ENCODE measurements around the gene ASNSD1. TPM values are rescaled to one million over a fixed set of nuclear protein-coding genes. Genes with fewer than 3 reads are reported as not detected.

ASNSD1 gene
- total and polyA plus RNA-seq, 2 experiments from 2014 or later = 61.7 to 63.4 TPM

GRCh38 chr2:189618197-189618596 lies 43.1 kb upstream of the ASNSD1 start:
- Histone ChIP-seq H3K9ac (no peak overlapping the region), H3K4me3 (no peak overlapping the region), H2AFZ (no peak overlapping the region), H3K9me2 (ENCODE audit: insufficient read depth) (no peaks in the 10 kb centered on the region), H3K9me3 (ENCODE audit: low read depth) (no peaks in the 10 kb centered on the region), H4K20me1 (ENCODE audit: insufficient read depth) (no peaks in the 10 kb centered on the region), H3K27me3 (replicated peaks; ENCODE audit: insufficient read depth) (no peaks in the 10 kb centered on the region), H3K36me3 (ENCODE audit: low read depth) (no peaks in the 10 kb centered on the region), H3K4me1 (ENCODE audit: insufficient read depth) (no peaks in the 10 kb centered on the region; the same call in 1 of the 2 replicates), H3F3A (ENCODE audit: insufficient read depth) (no peaks in the 10 kb centered on the region), H3K27ac (no peak overlapping the region), H3K4me2 (ENCODE audit: unreplicated experiment) (no peak overlapping the region), H3K79me2 (ENCODE audit: insufficient read depth) (no peaks in the 10 kb centered on the region)
- in situ Hi-C loops (cut with MboI) = no loop called here
- WGBS, 2 experiments (ENCODE audit: low coverage in 1 of 2, low lambda C conversion rate in 2 of 2, missing lambda C conversion rate in 2 of 2) = 0% methylated on average over 1 of the region's 1 CpG
- TF ChIP-seq EZH2 (IDR thresholded peaks at IDR 0.05; ENCODE audit: insufficient read depth, poor library complexity, severe bottlenecking) (no peak), EZH2phosphoT487 (IDR thresholded peaks at IDR 0.05; ENCODE audit: insufficient read depth, low read depth) (no peak)
- no peak for DNase-seq

- no peaks in the 10 kb centered on the region for H3K4me1 ChIP-seq (ENCODE audit: insufficient read depth)
- no peaks in the 10 kb centered on the region for H4K20me1 ChIP-seq (ENCODE audit: insufficient read depth)
- H3K27ac ChIP-seq = no peak overlapping the region
- no peak overlapping the region for H3K4me3 ChIP-seq
- H2AFZ ChIP-seq = no peak overlapping the region
- no peak overlapping the region for H3K4me2 ChIP-seq (ENCODE audit: unreplicated experiment)
- H3K9ac ChIP-seq = no peak overlapping the region
- DNase-seq = no peak
- H3K27me3 ChIP-seq (replicated peaks; ENCODE audit: insufficient read depth) = no peaks in the 10 kb centered on the region
- in situ Hi-C loops (cut with MboI) = no loop called here
- H3K36me3 ChIP-seq (ENCODE audit: low read depth) = no peaks in the 10 kb centered on the region
- no peaks in the 10 kb centered on the region for H3F3A ChIP-seq (ENCODE audit: insufficient read depth)
- H3K9me2 ChIP-seq (ENCODE audit: insufficient read depth) = no peaks in the 10 kb centered on the region
- no peaks in the 10 kb centered on the region for H3K79me2 ChIP-seq (ENCODE audit: insufficient read depth)
- TF ChIP-seq EZH2 (IDR thresholded peaks at IDR 0.05; ENCODE audit: insufficient read depth, poor library complexity, severe bottlenecking) (no peak), EZH2phosphoT487 (IDR thresholded peaks at IDR 0.05; ENCODE audit: insufficient read depth, low read depth) (no peak)
- H3K9me3 ChIP-seq (ENCODE audit: low read depth) = no peaks in the 10 kb centered on the region
These were observed 39.5 kb upstream of the ASNSD1 start for GRCh38 chr2:189621781-189622180.

GRCh38 chr2:189623049-189623448 lies 38.2 kb upstream of the ASNSD1 start:
- H4K20me1 ChIP-seq (ENCODE audit: insufficient read depth) = no peaks in the 10 kb centered on the region
- H3K9me2 ChIP-seq (ENCODE audit: insufficient read depth) = no peaks in the 10 kb centered on the region
- no peak overlapping the region for H3K9ac ChIP-seq
- no peaks in the 10 kb centered on the region for H3K27me3 ChIP-seq (replicated peaks; ENCODE audit: insufficient read depth)
- no peak overlapping the region for H3K4me2 ChIP-seq (ENCODE audit: unreplicated experiment)
- H3K9me3 ChIP-seq (ENCODE audit: low read depth) = no peaks in the 10 kb centered on the region
- H3K36me3 ChIP-seq (ENCODE audit: low read depth) = no peaks in the 10 kb centered on the region
- no peak overlapping the region for H3K27ac ChIP-seq
- no peaks in the 10 kb centered on the region for H3K79me2 ChIP-seq (ENCODE audit: insufficient read depth)
- H2AFZ ChIP-seq = no peak overlapping the region
- TF ChIP-seq EZH2phosphoT487 (IDR thresholded peaks at IDR 0.05; ENCODE audit: insufficient read depth, low read depth) (no peak), EZH2 (IDR thresholded peaks at IDR 0.05; ENCODE audit: insufficient read depth, poor library complexity, severe bottlenecking) (no peak)
- DNase-seq = no peak
- H3F3A ChIP-seq (ENCODE audit: insufficient read depth) = no peaks in the 10 kb centered on the region
- 76 to 83% methylated on average over 1 of the region's 1 CpG for WGBS, 2 experiments (ENCODE audit: low coverage in 1 of 2, low lambda C conversion rate in 2 of 2, missing lambda C conversion rate in 2 of 2)
- no peaks in the 10 kb centered on the region for H3K4me1 ChIP-seq (ENCODE audit: insufficient read depth)
- H3K4me3 ChIP-seq = no peak overlapping the region
- in situ Hi-C loops (cut with MboI) = no loop called here

- Histone ChIP-seq H3K4me1 (ENCODE audit: insufficient read depth) (no peaks in the 10 kb centered on the region), H2AFZ (no peak overlapping the region), H3K9me3 (ENCODE audit: low read depth) (no peaks in the 10 kb centered on the region), H3K9me2 (ENCODE audit: insufficient read depth) (no peaks in the 10 kb centered on the region), H3F3A (ENCODE audit: insufficient read depth) (no peaks in the 10 kb centered on the region), H3K79me2 (ENCODE audit: insufficient read depth) (no peaks in the 10 kb centered on the region), H3K4me3 (no peak overlapping the region), H4K20me1 (ENCODE audit: insufficient read depth) (no peaks in the 10 kb centered on the region), H3K9ac (no peak overlapping the region), H3K27ac (no peak overlapping the region), H3K4me2 (ENCODE audit: unreplicated experiment) (no peak overlapping the region), H3K36me3 (ENCODE audit: low read depth) (no peaks in the 10 kb centered on the region), H3K27me3 (replicated peaks; ENCODE audit: insufficient read depth) (no peaks in the 10 kb centered on the region)
- no peak for TF ChIP-seq EZH2phosphoT487 (IDR thresholded peaks at IDR 0.05; ENCODE audit: insufficient read depth, low read depth)
- no peak for TF ChIP-seq EZH2 (IDR thresholded peaks at IDR 0.05; ENCODE audit: insufficient read depth, poor library complexity, severe bottlenecking)
- in situ Hi-C loops (cut with MboI) = no loop called here
- no peak for DNase-seq
- 82 to 87% methylated on average over 3 of the region's 3 CpGs for WGBS, 2 experiments (ENCODE audit: low coverage in 1 of 2, low lambda C conversion rate in 2 of 2, missing lambda C conversion rate in 2 of 2)
These were observed 36.5 kb upstream of the ASNSD1 start for GRCh38 chr2:189624648-189625355.

GRCh38 chr2:189625636-189626035 lies 35.6 kb upstream of the ASNSD1 start:
- no peaks in the 10 kb centered on the region for H3K36me3 ChIP-seq (ENCODE audit: low read depth)
- no peak for TF ChIP-seq EZH2phosphoT487 (IDR thresholded peaks at IDR 0.05; ENCODE audit: insufficient read depth, low read depth)
- TF ChIP-seq EZH2 (IDR thresholded peaks at IDR 0.05; ENCODE audit: insufficient read depth, poor library complexity, severe bottlenecking) = no peak
- H3K27me3 ChIP-seq (replicated peaks; ENCODE audit: insufficient read depth) = no peaks in the 10 kb centered on the region
- no peaks in the 10 kb centered on the region for H3K4me1 ChIP-seq (ENCODE audit: insufficient read depth)
- no peaks in the 10 kb centered on the region for H3K79me2 ChIP-seq (ENCODE audit: insufficient read depth)
- no peak overlapping the region for H3K4me3 ChIP-seq
- no peaks in the 10 kb centered on the region for H4K20me1 ChIP-seq (ENCODE audit: insufficient read depth)
- in situ Hi-C loops (cut with MboI) = no loop called here
- H2AFZ ChIP-seq = no peak overlapping the region
- no peak overlapping the region for H3K4me2 ChIP-seq (ENCODE audit: unreplicated experiment)
- H3K9ac ChIP-seq = no peak overlapping the region
- no peaks in the 10 kb centered on the region for H3F3A ChIP-seq (ENCODE audit: insufficient read depth)
- no peaks in the 10 kb centered on the region for H3K9me2 ChIP-seq (ENCODE audit: insufficient read depth)
- DNase-seq = no peak
- WGBS, 2 experiments (ENCODE audit: low coverage in 1 of 2, low lambda C conversion rate in 2 of 2, missing lambda C conversion rate in 2 of 2) = 67 to 74% methylated on average over 2 of the region's 2 CpGs
- no peaks in the 10 kb centered on the region for H3K9me3 ChIP-seq (ENCODE audit: low read depth)
- no peak overlapping the region for H3K27ac ChIP-seq
